ENCODE data around the gene PODN. TPM values are rescaled to one million over a fixed set of nuclear protein-coding genes. Genes with fewer than 3 reads are reported as not detected.

Gene PODN
- total RNA-seq, 1 donor, result 0.63 TPM

GRCh38 chr1:53121319-53122172, 59.5 kb downstream of the PODN start:
- no peaks in the 10 kb centered on the region for H3K4me1 ChIP-seq (ENCODE audit: insufficient read depth, low read length)

GRCh38 chr1:53122201-53122885, 60.3 kb downstream of the PODN start:
- H3K4me3 ChIP-seq (ENCODE audit: low read length), result no peak overlapping the region
- H3K4me1 ChIP-seq (ENCODE audit: insufficient read depth, low read length), result no peaks in the 10 kb centered on the region
- no peaks in the 10 kb centered on the region for H3K9me3 ChIP-seq (ENCODE audit: low read depth, low read length)
- H3K27me3 ChIP-seq (ENCODE audit: insufficient read depth, low read length), result no peaks in the 10 kb centered on the region

More at GRCh38 chr1:53121319-53122172, 59.5 kb downstream of the PODN start:
- Histone ChIP-seq H3K4me3 (ENCODE audit: low read length) (no peak overlapping the region), H3K27me3 (ENCODE audit: insufficient read depth, low read length) (no peaks in the 10 kb centered on the region), H3K9me3 (ENCODE audit: low read depth, low read length) (no peaks in the 10 kb centered on the region)

- Histone ChIP-seq H3K9me3 (ENCODE audit: low read depth, low read length) (no peaks in the 10 kb centered on the region), H3K4me1 (ENCODE audit: insufficient read depth, low read length) (no peaks in the 10 kb centered on the region), H3K27me3 (ENCODE audit: insufficient read depth, low read length) (no peaks in the 10 kb centered on the region), H3K4me3 (ENCODE audit: low read length) (no peak overlapping the region)
These were observed 61.0 kb downstream of the PODN start for GRCh38 chr1:53122961-53123413.

- no peaks in the 10 kb centered on the region for H3K4me1 ChIP-seq (ENCODE audit: insufficient read depth, low read length)
- H3K27me3 ChIP-seq (ENCODE audit: insufficient read depth, low read length), result no peaks in the 10 kb centered on the region
- no peak overlapping the region for H3K4me3 ChIP-seq (ENCODE audit: low read length)
- no peaks in the 10 kb centered on the region for H3K9me3 ChIP-seq (ENCODE audit: low read depth, low read length)
These were observed 61.6 kb downstream of the PODN start for GRCh38 chr1:53123453-53124140.

- H3K9me3 ChIP-seq (ENCODE audit: low read depth, low read length), result no peaks in the 10 kb centered on the region
- no peaks in the 10 kb centered on the region for H3K27me3 ChIP-seq (ENCODE audit: insufficient read depth, low read length)
- H3K4me3 ChIP-seq (ENCODE audit: low read length), result no peak overlapping the region
- H3K4me1 ChIP-seq (ENCODE audit: insufficient read depth, low read length), result no peaks in the 10 kb centered on the region
These were observed 63.1 kb downstream of the PODN start for GRCh38 chr1:53125122-53125521.

GRCh38 chr1:53125623-53126360, 63.8 kb downstream of the PODN start:
- H3K4me1 ChIP-seq (ENCODE audit: insufficient read depth, low read length), result no peaks in the 10 kb centered on the region
- no peak overlapping the region for H3K4me3 ChIP-seq (ENCODE audit: low read length)
- no peaks in the 10 kb centered on the region for H3K27me3 ChIP-seq (ENCODE audit: insufficient read depth, low read length)
- H3K9me3 ChIP-seq (ENCODE audit: low read depth, low read length), result no peaks in the 10 kb centered on the region

GRCh38 chr1:53126495-53126894, 64.5 kb downstream of the PODN start:
- Histone ChIP-seq H3K9me3 (ENCODE audit: low read depth, low read length) (no peaks in the 10 kb centered on the region), H3K27me3 (ENCODE audit: insufficient read depth, low read length) (no peaks in the 10 kb centered on the region), H3K4me3 (ENCODE audit: low read length) (no peak overlapping the region), H3K4me1 (ENCODE audit: insufficient read depth, low read length) (no peaks in the 10 kb centered on the region)

- H3K4me1 ChIP-seq (ENCODE audit: insufficient read depth, low read length), result no peaks in the 10 kb centered on the region
- no peak overlapping the region for H3K4me3 ChIP-seq (ENCODE audit: low read length)
- no peaks in the 10 kb centered on the region for H3K9me3 ChIP-seq (ENCODE audit: low read depth, low read length)
- H3K27me3 ChIP-seq (ENCODE audit: insufficient read depth, low read length), result no peaks in the 10 kb centered on the region
These were observed 65.5 kb downstream of the PODN start for GRCh38 chr1:53127546-53127945.

- no peaks in the 10 kb centered on the region for H3K27me3 ChIP-seq (ENCODE audit: insufficient read depth, low read length)
- H3K9me3 ChIP-seq (ENCODE audit: low read depth, low read length), result no peaks in the 10 kb centered on the region
- no peaks in the 10 kb centered on the region for H3K4me1 ChIP-seq (ENCODE audit: insufficient read depth, low read length)
- H3K4me3 ChIP-seq (ENCODE audit: low read length), result no peak overlapping the region
These were observed 66.4 kb downstream of the PODN start for GRCh38 chr1:53128401-53128800.

- H3K9me3 ChIP-seq (ENCODE audit: low read depth, low read length), result no peaks in the 10 kb centered on the region
- H3K4me1 ChIP-seq (ENCODE audit: insufficient read depth, low read length), result peaks cover under 1% of the 10 kb centered on the region
- H3K27me3 ChIP-seq (ENCODE audit: insufficient read depth, low read length), result no peaks in the 10 kb centered on the region
- H3K4me3 ChIP-seq (ENCODE audit: low read length), result no peak overlapping the region
These were observed 68.0 kb downstream of the PODN start for GRCh38 chr1:53129891-53130597.

- no peaks in the 10 kb centered on the region for H3K9me3 ChIP-seq (ENCODE audit: low read depth, low read length)
- H3K4me3 ChIP-seq (ENCODE audit: low read length), result no peak overlapping the region
- no peaks in the 10 kb centered on the region for H3K27me3 ChIP-seq (ENCODE audit: insufficient read depth, low read length)
- H3K4me1 ChIP-seq (ENCODE audit: insufficient read depth, low read length), result peaks cover 4% of the 10 kb centered on the region
These were observed 68.5 kb downstream of the PODN start for GRCh38 chr1:53130598-53130877.

GRCh38 chr1:53130878-53131589, 69.0 kb downstream of the PODN start:
- Histone ChIP-seq H3K27me3 (ENCODE audit: insufficient read depth, low read length) (no peaks in the 10 kb centered on the region), H3K4me1 (ENCODE audit: insufficient read depth, low read length) (peaks cover 4% of the 10 kb centered on the region), H3K4me3 (ENCODE audit: low read length) (no peak overlapping the region)

GRCh38 chr1:53131590-53131938, 69.6 kb downstream of the PODN start:
- no peak overlapping the region for H3K4me3 ChIP-seq (ENCODE audit: low read length)
- no peaks in the 10 kb centered on the region for H3K9me3 ChIP-seq (ENCODE audit: low read depth, low read length)
- no peaks in the 10 kb centered on the region for H3K27me3 ChIP-seq (ENCODE audit: insufficient read depth, low read length)
- peaks cover 4% of the 10 kb centered on the region for H3K4me1 ChIP-seq (ENCODE audit: insufficient read depth, low read length)

More at GRCh38 chr1:53130878-53131589, 69.0 kb downstream of the PODN start:
- no peaks in the 10 kb centered on the region for H3K9me3 ChIP-seq (ENCODE audit: low read depth, low read length)

GRCh38 chr1:53132176-53132575, 70.2 kb downstream of the PODN start:
- H3K4me1 ChIP-seq (ENCODE audit: insufficient read depth, low read length), result peaks cover 4% of the 10 kb centered on the region
- no peaks in the 10 kb centered on the region for H3K9me3 ChIP-seq (ENCODE audit: low read depth, low read length)
- no peaks in the 10 kb centered on the region for H3K27me3 ChIP-seq (ENCODE audit: insufficient read depth, low read length)
- H3K4me3 ChIP-seq (ENCODE audit: low read length), result no peak overlapping the region

All from mononuclear cell (primary cell).